ENCODE results near the gene TUBA4A. TPM values are rescaled to one million over a fixed set of nuclear protein-coding genes. Genes with fewer than 3 reads are reported as not detected.

Gene TUBA4A
- 100 to 1,000 TPM in 1 of 2 donors, 10 to 100 TPM in 1; 51.7 to 159 TPM for total RNA-seq

DNA sequence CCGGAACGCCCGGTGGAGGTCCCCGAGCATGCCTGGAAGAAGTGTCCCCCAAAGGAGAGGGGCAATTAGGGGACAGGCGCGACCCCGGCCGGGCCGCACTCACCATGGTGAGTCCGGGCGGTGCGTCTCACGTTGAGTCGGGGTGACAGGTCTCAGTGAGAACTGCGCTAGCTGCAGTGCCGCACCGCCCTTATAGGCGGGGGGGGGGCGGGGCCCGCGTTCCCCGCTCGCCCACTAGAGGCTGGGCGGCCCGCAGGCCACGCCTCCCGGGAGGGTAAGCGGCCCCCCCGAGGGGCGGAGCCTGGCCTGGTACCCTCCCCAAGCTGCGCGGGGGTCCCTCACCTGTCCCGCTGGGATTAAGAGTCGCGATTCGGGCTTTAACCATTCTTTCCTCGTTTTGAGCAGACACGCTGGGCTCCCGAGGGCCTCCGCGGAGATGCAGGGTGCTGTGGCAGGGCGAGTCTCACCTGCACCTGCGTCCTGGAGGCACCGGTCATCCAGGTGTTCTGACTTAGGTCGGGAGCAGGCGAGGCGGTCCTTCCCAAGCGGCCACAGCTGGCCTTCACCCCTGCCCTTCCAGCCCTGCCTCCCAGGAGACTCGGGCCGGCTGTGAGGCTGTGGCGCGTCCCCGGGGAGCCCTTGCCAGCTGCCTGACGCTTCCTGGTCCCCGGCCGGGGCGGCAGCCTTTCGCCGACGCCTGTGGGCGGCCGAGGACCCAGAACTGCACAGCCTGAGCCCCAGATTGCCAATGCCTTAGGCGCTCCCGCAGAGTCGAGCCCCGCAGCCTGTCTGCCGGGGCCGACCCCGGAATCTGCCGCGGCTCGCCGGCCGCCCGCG lies at the start of gene TUBA4A:
TSS of gene TUBA4A (minus strand) at position 166 of the 837 bp plus-strand sequence. CDS start at position 106, 60 bp downstream.
- H3K27me3 ChIP-seq, result no peaks in the 10 kb centered on the region
- DNase-seq (ENCODE audit: low spot score), result peak; percentile 88
- peak within 1 kb of the TSS; percentile 62 to 68 for H3K4me3 ChIP-seq
- H3K36me3 ChIP-seq, result peaks cover 5% of the 10 kb centered on the region
- no peaks in the 10 kb centered on the region for H3K9me3 ChIP-seq
- TF ChIP-seq, protein P1, sequence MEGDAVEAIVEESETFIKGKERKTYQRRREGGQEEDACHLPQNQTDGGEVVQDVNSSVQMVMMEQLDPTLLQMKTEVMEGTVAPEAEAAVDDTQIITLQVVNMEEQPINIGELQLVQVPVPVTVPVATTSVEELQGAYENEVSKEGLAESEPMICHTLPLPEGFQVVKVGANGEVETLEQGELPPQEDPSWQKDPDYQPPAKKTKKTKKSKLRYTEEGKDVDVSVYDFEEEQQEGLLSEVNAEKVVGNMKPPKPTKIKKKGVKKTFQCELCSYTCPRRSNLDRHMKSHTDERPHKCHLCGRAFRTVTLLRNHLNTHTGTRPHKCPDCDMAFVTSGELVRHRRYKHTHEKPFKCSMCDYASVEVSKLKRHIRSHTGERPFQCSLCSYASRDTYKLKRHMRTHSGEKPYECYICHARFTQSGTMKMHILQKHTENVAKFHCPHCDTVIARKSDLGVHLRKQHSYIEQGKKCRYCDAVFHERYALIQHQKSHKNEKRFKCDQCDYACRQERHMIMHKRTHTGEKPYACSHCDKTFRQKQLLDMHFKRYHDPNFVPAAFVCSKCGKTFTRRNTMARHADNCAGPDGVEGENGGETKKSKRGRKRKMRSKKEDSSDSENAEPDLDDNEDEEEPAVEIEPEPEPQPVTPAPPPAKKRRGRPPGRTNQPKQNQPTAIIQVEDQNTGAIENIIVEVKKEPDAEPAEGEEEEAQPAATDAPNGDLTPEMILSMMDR (IDR thresholded peaks at IDR 0.05), result peak in 1 of 2 donors; percentile 32
- peak within 1 kb of the TSS; percentile 74 to 89 for H3K27ac ChIP-seq
- peaks cover 0 to 44% of the 10 kb centered on the region in 2 donors for H3K4me1 ChIP-seq

DNA sequence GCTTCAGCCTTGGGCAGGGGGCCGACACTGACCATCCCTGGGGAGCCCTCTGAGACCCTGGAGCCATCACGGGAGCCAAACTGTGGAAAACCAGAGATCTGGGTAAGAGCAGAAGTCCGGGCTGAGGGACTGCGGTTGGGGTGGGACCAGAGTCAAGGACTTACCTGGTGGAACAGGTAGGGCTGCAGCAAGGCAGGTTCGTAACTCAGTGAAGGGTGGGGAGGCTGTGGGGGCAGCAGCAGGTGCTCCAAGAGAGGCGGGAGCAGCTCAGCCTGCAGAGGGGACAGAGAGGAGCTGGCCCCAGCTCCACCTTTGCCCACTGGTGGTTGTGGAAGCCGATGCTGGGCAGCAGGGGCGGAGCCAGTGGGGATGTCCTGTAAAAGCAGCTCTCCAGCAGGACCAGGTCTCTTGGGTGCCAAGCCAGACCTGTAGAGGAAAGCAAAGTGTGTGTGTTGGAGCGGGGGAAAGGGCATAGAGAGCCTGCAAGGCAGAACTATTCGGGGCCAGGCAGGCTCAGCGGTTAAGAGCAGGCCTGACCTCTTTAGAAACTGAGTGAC lies 48.8 kb upstream of the TUBA4A start:
- Histone ChIP-seq H3K9me3 (no peaks in the 10 kb centered on the region), H3K4me3 (no peak overlapping the region), H3K27ac (no peak overlapping the region), H3K36me3 (no peaks in the 10 kb centered on the region), H3K4me1 (peaks cover 0 to 7% of the 10 kb centered on the region in 2 donors), H3K27me3 (no peaks in the 10 kb centered on the region)
- TF ChIP-seq, protein P1 (IDR thresholded peaks at IDR 0.05), result no peak
- DNase-seq (ENCODE audit: low spot score), result no peak

DNA sequence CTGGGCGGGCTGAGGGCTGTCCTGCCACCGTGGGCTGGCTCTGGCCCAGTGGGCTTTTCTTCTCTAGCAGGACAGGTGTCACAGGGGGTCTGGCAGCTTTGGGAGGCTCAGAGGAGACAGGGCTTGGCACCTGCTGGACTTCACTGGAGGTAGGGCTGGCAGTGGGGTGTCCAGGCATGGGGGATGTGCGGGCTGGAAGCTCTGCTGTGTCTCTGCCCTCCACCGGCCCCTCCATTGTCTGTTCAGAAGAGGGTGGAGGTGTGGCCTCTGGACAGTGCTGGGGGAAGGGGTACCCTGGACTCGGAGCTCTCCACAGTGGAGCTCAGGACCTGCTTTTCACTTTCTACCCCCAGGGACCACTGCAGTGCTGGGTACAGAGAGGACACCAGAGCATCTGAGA lies 46.3 kb upstream of the TUBA4A start:
- Histone ChIP-seq H3K36me3 (no peaks in the 10 kb centered on the region), H3K4me1 (peaks cover 0 to 11% of the 10 kb centered on the region in 2 donors), H3K27ac (no peak overlapping the region), H3K27me3 (no peaks in the 10 kb centered on the region), H3K9me3 (no peaks in the 10 kb centered on the region), H3K4me3 (no peak overlapping the region)
- TF ChIP-seq, protein P1 (IDR thresholded peaks at IDR 0.05), result no peak
- no peak for DNase-seq (ENCODE audit: low spot score)

DNA sequence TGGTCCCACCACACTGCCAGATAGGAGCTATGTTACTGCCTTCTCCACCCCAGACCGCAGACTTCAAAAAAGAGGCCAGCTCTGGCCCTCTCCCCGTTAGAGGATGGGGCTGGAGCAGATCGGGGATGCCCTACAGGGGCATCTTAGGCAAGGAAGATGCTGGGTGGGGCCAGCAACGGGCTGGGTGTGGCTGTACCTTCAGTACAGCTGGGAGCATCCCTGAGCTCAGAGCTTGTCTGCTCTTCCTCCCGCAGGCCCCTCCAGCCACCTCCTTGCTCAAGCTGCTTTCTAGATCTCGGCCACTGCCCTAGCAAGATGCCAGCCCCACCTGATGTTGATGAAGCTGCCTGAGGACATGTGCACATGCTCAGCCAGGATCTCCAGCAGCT lies 45.6 kb upstream of the TUBA4A start:
- no peak overlapping the region for H3K27ac ChIP-seq
- TF ChIP-seq, protein P1 (IDR thresholded peaks at IDR 0.05), result no peak
- no peaks in the 10 kb centered on the region for H3K27me3 ChIP-seq
- peaks cover 0 to 13% of the 10 kb centered on the region in 2 donors for H3K4me1 ChIP-seq
- DNase-seq (ENCODE audit: low spot score), result no peak
- H3K36me3 ChIP-seq, result no peaks in the 10 kb centered on the region
- H3K9me3 ChIP-seq, result no peaks in the 10 kb centered on the region
- no peak overlapping the region for H3K4me3 ChIP-seq

DNA sequence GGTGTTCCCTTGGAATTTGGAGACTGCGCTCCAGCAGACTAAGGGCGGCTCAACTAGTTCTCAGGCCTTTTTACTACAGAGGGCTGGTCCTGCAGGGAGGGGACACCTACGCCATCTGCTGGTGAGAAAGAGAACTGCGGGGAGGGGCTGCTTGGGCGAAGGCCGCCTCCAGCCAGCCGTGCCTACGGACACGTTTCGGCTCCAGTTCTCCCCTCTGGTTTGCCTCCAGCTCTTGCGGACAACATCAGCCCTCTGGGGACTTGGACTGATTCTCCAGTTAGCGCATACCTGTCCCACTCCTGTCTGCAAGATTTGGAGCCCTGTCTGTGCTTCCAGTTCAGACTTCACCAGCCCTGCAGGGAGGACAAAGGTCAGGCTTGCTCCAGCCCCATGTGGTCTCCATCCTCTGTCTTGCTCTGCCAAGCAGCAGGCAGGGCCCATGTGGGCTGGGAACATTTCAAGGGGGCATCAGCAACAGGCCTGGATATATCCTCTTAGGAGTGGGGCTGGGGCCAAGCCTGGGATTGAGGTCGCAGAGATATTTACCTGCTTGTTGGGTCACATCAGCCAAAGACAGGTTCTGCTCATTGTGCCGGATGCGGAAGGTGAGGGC lies 45.1 kb upstream of the TUBA4A start:
- Histone ChIP-seq H3K27me3 (no peaks in the 10 kb centered on the region), H3K36me3 (no peaks in the 10 kb centered on the region), H3K27ac (no peak overlapping the region), H3K4me3 (no peak overlapping the region), H3K4me1 (peaks cover 0 to 13% of the 10 kb centered on the region in 2 donors), H3K9me3 (no peaks in the 10 kb centered on the region)
- DNase-seq (ENCODE audit: low spot score), result peak; percentile 88
- TF ChIP-seq, protein P1 (IDR thresholded peaks at IDR 0.05), result peak; percentile 96 to 99
